GM19372 (cell line): ENCODE data around the gene DHX38.
A peak's percentile ranks its signal among the peaks of the same experiment; 100 is the strongest.
"Not testable (repeated sequence)": the region's sequence is repeated elsewhere in the genome, so short reads cannot be mapped to it uniquely, and the experiment has no call there.

Experiments used
- ATAC-seq: cut with Tn5 transposase; IDR thresholded peaks from one replicate; pipeline ENCODE4 v1.9.1; 2021; ENCODE audit warnings: mild to moderate bottlenecking, low read depth, moderate library complexity; ENCODE audit not compliant: unreplicated experiment

DHX38 gene

DNA sequence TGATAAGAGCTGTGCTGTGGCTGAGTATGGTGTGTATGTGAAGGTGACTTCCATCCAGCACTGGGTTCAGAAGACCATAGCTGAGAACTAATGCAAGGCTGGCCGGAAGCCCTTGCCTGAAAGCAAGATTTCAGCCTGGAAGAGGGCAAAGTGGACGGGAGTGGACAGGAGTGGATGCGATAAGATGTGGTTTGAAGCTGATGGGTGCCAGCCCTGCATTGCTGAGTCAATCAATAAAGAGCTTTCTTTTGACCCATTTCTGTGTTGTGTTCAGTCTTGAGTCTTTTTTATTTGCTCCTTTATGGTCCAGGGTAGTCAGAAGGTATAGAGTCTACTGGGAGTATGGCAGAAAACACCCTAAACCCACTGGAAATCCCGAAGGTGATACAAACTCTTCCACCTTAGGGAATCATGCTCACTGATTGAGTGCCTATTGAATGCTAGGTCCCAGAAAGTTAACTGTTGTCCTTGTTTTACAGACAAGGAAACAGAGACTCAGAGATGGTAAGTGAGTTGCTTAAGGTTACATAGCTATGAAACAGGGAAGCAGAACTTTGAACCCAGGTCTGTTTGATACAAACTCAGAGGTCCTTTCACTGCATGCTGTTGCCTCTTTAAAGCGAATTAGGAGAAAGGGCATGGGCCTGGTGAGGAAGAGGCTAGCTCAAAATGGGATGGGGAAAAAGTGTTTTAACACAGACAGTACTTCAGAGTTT lies 16.5 kb upstream of the DHX38 start:
- ATAC-seq, result not testable (repeated sequence)

DNA sequence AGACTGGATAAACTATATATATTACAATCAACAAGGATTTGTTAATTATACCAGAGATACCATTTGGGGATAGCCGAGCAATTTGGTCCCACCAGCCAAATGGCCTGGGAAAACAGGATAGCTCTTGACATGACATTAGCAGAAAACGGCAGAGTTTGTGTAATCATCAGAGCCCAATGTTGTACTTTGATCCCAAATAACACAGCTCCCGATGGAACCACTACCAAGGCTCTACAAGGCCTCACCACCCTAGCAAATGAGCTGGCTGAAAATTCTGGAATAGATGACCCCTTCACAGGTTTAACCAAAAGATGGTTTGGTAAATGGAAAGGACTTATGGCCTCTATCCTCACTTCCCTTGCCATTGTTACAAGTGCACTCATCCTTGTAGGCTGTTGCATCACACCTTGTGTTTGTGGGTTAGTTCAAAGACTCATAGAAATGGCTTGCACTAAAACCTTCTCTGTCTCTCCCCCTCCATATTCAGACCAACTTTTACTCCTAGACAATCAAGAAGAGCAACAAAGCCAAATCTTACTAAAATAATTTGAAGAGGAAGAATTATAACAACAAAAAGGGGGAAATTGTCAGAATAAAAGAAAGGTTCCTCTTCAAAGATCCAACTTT lies 9.8 kb upstream of the DHX38 start:
- no peak for ATAC-seq

DNA sequence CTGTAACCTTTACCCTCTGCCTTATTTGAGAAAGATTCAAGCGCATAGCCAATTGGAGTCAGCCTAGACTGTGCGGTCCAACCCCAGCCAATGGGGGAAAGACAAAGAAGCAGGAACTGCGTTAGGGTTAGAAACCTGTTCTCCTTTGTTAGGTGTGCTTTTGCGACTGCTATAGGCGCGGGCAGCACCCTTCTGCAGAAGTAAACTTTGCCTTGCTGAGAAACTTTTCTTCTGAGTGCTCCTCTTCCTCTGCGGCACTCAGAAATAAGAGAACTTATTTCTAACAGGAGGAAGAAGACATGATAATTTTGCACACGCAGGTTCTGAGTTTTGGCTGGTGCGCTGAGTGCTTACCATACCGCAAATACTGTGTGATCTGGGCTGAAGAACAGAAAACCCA lies 9.2 kb upstream of the DHX38 start:
- ATAC-seq, result no peak

DNA sequence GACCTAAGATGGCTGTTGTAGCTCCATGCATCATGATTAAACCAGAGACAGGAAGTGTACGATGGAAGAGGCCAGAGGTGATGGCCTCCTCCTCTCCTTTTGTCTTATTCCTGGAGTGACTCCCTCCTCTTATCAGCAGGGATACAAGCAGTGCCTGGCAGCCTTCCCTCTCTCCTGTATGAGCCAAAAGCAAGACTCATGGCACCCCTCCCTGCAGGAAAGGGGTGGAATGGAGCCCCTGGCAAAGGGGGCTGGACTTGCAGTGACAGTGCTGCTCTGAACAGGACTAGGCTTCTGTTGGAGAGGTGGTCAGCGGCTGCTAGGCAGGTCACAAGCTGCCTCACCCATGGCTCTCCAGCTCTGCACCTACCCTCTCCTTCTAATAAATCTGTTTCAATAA lies 8.6 kb upstream of the DHX38 start:
- ATAC-seq, result no peak

DNA sequence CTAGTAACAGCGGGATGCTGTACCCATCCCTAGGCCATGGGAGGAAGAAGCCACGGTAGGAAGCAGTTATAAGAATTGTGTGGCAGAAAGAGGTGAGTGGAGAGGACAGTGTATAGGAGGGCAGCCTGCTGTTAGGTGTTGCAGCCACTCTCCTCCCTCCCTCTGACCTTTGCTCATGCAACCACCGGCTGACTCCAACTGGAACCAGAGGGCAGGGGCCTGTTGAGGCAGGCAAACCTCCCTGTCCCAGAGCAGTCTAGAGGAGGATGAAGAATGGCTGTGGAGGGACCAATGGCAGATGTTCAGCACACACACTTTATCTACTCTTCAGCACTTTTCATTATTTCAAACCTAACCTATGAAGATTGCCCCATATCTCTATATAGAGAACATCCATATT lies 2.4 kb upstream of the DHX38 start:
- no peak for ATAC-seq

DNA sequence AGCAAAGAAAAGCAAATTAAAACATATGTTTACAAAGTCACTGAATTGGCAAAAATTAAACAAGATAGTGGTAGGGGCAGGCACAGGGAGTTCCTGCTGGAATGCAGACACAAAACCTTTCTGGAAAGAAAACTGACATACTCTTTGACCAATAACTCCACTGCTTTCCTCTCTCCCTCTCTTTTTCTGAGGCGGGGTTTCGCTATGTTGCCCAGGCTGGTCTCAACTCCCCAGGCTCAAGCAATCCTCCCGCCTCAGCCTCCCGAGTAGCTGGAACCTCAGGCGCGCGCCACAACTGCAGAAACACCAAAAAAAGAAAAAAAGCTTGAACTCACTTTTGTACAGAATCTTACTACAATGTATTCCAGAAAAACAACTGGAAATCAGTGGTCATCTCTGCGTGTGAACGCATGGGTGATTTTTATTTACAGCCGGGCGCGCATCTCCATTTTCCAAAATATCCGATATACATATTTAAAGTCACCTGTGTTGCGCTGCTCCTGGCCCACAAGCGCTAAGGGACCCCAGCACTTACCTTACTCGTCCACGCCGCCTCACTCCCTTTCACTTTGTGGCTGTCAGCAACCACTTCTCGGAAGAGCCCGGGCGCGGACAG lies 707 bp upstream of the DHX38 start:
- no peak for ATAC-seq

DNA sequence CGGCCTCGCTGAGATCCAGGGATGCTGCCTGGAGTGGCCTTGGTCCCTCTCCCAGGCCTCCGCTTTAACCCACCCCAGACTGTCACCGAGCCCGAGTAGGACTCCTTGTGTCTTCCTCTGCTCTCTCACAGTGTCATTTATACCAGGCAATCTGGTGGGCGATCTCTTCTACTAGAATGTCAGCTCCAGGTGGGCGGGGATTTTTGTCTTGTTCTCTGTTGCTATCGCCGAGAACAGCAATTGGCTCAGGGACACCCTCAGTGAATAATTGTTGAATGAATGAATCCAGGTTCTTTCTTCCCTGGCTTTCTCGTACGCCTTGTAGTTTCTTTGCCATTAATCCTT lies 591 bp downstream of the DHX38 start:
- ATAC-seq, result no peak

DNA sequence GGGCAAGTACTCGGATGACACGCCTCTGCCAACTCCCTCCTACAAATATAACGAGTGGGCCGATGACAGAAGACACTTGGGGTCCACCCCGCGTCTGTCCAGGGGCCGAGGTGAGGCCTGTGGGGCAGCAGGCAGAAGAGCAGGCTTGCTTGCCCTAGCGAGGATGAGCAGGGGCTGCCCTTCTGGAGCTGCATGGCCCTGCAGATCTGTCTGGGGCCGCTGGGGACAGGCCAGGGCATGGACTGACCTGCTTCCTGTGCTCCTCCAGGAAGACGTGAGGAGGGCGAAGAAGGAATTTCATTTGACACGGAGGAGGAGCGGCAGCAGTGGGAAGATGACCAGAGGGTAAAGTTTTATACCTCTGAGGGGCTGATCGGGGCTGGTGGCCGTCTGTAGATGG lies 5.3 kb downstream of the DHX38 start:
- ATAC-seq, result no peak

DNA sequence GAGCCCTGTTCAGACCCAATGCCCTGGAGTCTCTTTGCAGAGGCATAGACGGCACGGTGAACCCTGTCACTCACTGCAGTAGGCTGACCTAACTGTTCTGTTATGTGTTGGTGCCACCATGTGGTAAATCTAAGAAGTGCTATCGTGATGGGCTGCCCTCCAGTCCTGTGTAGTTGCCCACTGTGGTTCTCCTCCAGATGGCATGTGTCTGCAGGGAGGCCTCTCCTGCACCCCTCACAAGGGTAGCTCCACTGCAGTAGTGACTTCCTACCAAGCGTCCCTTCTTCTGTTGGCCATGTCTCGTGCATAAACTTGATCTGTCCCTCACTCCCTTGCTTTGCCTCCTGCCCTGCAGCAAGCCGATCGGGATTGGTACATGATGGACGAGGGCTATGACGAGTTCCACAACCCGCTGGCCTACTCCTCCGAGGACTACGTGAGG lies 5.8 kb downstream of the DHX38 start:
- ATAC-seq, result peak; percentile 70

DNA sequence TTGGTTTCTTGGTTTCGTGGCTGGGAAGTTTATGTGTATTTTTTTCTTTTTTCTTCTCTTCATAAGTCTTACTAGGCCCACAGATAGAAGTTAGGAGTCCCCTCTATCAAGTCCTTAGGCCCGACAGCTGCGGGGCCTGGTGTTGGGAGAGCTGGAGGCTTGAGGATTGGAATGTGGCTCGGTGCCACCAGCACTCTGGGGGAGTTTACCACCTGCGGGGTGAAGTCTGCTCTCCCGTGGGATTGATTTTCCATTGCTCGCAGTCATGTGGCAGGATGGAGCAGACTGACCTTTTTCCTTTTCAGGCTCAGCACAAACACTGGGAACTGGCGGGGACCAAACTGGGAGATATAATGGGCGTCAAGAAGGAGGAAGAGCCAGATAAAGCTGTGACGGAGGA lies 7.5 kb downstream of the DHX38 start:
- ATAC-seq, result no peak

DNA sequence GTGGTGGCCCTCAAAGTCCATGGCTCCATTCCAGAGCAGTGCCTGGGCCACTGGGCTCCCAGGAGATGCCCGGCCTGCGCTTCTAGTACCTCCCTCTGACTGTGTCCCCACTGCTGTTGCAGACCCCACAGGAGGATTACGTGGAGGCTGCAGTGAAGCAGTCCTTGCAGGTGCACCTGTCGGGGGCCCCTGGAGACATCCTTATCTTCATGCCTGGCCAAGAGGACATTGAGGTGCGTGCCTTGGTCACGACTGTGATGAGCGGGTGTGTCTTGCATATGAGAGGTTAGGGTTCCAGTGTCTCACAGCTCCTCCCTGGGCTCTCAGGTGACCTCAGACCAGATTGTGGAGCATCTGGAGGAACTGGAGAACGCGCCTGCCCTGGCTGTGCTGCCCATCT lies 11.3 kb downstream of the DHX38 start:
- ATAC-seq, result no peak

DNA sequence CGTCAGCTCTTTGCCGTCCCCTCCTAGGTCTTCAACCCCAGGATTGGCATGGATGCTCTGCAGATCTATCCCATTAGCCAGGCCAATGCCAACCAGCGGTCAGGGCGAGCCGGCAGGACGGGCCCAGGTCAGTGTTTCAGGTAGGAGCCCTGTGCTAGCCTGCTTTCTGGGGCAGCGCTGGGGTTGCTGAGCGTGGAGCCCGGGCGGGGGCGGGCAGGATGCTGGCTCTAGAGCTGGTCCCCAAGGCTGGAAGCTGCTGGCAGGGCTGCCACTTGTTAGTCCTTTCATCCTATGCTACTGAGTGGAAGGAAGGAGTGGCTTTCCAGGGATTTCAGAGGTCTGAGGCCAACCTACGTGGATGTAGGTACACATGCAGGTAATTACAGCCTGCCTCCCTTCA lies 12.3 kb downstream of the DHX38 start:
- ATAC-seq, result no peak

DNA sequence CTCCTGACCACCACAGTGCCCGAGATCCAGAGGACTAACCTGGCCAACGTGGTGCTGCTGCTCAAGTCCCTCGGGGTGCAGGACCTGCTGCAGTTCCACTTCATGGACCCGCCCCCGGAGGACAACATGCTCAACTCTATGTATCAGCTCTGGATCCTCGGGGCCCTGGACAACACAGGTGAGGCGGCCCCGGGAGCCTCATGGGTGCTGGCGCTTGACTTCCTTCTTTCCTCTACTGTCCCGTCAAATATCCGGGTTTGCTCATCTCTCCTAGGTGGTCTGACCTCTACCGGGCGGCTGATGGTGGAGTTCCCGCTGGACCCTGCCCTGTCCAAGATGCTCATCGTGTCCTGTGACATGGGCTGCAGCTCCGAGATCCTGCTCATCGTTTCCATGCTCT lies 13.7 kb downstream of the DHX38 start:
- no peak for ATAC-seq

DNA sequence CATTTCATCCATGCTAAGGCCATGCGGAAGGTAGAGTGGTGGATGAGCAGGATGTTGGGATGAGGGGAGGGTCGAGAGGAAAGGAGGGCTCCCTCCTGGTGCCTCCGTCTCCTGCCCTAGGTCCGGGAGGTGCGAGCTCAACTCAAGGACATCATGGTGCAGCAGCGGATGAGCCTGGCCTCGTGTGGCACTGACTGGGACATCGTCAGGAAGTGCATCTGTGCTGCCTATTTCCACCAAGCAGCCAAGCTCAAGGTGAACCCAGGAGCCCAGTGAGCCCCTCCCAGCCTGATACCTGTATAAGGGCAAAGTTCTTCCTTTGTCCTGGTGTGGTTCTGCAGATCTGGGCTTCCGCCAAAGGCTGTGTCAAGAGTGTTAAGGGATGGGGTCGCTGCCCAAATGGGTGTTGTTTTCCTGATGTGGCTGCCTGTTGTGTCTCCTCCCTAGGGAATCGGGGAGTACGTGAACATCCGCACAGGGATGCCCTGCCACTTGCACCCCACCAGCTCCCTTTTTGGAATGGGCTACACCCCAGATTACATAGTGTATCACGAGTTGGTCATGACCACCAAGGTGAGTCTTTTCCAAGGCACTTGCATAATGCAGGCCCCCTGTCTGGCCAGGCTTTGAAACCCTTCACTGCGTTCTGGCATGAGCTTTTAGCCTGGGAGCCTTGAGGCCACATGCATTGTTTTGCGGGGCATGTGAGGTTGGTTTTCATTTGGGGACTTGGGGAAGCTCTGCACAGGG lies 14.9 kb downstream of the DHX38 start:
- no peak for ATAC-seq

DNA sequence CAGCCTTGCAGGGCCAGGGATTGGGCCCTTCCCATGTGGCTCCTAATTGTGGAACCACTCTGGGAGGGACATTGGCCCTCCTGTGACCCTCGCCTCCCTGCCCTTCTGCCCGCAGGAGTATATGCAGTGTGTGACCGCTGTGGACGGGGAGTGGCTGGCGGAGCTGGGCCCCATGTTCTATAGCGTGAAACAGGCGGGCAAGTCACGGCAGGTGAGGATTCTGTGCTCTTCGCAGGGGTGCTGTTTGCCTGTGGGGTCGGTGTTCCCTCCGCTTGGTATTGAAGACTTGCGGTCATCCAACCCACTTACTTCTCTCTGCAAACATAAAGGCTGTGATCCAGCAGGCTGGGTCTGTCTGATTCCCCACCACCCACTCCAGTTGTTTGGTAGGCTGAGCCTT lies 15.7 kb downstream of the DHX38 start:
- no peak for ATAC-seq

DNA sequence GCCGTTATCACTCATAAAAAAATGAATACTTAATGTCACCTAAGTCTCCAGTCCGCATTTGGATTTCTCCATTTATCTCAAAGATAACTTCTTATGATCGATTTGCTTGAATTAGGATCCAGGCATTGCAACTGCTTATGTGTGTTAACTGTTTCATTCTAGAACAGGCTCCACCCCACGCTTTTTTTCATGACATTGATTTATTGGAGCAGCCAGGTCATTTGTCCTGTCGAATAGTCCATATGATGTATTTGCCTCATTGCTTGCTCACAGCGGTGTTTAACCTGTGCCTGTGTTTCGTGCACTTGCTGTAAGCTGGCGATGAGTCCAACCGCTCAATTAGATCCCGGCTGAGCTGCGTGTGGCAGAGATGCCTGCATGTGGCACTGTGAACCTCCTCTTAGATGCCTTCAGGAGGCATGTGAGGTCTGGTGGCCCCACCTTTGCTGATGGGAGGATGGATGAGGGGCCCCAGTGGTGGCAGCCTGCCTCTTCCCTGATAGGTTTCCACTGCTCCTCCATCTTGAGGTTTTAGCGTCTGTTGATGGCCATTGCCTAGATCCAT lies 16.4 kb downstream of the DHX38 start:
- ATAC-seq, result no peak

DNA sequence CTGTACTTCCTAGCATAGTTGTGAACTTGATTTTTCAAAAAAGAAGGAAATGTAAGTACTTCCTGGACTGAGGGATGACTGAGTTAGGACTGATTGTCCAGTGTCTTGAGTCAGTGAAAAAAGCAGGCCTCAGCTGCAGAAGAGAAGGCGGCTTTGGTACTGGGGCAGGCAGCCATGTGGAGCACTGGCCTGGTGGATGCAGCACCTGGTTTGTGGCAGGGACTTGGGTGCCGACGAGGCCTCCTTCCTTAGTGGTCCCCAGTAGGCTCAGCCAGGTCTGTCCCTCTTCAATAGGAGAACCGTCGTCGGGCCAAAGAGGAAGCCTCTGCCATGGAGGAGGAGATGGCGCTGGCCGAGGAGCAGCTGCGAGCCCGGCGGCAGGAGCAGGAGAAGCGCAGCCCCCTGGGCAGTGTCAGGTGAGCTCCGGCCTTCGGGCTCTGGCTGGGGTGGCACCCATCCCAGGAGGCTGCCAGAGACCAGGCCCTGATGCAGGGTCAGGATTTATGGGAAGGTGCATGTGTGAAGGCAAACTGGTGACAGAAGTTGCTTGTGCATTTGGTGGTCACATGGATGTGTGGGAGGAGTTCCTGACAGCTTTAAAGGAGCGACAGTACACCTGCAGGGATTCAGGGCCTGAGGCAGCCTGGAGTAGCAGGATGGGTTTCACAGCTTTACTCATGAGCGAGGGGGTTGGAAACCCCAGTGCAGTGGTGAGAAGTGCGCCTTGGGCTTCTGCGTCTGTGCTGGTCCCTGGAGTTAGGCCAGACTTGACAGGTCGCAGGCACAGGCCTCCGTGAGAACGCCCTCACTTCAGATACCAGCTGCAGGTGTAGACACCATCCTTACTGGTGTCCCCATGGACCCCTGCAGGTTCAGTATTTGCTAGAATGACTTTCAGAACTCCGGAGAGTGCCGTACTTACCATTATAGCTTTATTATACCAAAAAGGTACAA lies 17.3 kb downstream of the DHX38 start:
- ATAC-seq, result no peak

DNA sequence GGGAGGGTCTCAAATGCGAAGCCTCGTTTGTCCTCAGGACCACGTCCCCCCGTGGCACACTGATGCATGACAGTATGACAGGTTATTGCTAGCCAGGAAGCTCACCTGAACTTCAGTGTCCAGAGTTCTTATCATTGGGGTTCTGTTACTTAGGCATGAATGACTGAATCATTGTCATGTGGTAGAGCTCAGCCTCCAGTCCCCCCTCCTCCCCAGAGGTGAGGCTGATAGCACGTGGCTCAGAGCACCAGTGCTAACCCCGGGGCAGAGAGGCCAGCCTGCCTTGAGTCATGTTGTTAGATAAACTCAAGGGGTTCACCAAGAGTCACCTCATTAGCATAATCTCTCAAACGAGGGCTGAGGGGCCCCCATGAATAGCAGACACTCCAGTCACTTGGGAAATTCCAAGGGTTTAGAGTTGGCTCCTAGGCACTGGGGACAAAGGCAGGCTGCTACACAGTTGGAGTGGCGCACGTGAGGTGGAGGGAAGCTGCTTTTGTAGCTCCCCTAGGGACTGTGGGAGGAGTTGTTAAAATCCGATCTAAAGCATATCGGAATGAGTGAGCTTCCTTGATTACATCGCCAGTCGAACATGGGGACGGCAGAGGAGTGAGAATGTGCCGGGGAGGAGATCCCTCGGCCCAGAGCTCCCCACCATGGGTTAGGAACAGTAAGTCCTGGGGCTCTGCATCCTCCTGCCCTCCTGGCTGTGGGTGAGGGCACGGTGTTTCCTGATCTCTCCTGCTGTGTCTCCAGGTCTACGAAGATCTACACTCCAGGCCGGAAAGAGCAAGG lies 18.2 kb downstream of the DHX38 start:
- no peak for ATAC-seq

DNA sequence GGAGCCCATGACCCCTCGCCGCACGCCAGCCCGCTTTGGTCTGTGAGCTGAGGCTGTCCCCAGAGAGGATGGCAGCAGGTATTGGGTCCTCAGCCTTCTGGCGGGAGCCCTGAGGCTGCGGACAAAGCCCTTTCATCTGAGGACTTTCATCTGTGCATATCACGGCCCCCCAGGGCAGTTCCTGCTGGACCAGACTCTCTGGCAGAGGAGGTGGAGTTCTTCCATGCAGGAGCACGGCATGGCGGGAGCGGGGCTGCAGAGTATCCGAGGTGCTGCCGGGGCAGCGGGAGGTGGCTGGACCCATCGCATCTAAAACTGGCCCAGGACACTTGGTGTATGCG lies 18.8 kb downstream of the DHX38 start:
- no peak for ATAC-seq
